HG02763 (cell line): ENCODE results near the gene SCARB1.
A peak's percentile ranks its signal among the peaks of the same experiment; 100 is the strongest.

Experiments
- ATAC-seq: cut with Tn5 transposase; IDR thresholded peaks from one replicate; pipeline ENCODE4 v1.9.1; 2021; ENCODE audit warnings: mild to moderate bottlenecking, moderate library complexity; ENCODE audit not compliant: unreplicated experiment

The SCARB1 gene

GRCh38 chr12:124865728-124866127 lies 2.1 kb upstream of the SCARB1 start:
- ATAC-seq: no peak

DNA sequence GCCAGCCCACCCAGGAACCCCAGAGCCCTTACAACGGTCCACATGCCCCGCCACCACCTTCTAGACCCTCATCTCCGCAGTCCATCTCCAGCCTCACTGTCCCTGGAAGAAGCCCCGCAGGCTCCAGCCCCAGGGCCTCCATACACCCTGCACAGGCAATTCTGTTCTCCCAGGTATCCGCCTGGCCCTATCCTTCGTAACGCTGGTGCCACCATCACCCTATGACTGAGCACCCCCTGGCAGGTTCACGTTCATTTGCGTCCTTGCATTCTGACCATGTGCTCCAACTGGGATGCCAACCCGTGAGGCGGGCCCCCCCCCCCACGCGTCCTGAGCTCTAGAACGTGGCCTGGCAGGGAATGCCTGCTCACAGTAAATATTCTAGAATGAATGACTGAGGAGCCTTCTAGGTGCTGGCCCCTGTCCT lies 675 bp upstream of the SCARB1 start:
- no peak for ATAC-seq

DNA sequence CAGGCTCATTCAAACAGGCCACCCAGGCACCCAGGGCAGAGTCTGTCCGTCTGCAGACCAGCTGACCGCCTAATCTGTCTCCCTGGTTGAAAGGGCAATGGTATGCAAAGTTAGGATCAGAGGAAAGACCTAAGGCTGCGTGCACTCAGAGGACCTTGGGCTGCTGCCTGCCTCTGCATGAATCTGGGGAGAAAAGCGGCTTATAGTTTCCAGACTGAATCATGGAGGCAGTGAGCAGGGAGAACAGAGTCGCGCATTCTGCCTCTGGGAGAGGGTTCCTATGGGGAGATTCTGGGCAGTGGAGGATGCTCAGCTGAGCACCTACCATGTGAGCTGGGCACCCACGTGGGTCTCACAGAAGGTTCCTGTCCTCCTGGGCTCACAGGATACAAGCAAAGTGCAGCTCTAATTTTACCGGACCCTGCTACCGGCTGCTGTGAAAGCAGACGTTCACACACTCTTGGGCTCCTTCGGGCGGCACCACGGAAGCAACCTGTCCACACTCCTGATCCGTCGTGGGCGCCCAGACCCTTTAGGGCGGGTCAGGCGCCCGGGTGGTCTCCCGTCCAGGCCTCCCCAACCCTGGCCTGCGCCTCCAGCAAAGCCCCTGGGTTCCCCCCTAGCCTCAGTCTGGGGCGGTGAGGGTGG lies 772 bp downstream of the SCARB1 start:
- peak; percentile 27 for ATAC-seq

DNA sequence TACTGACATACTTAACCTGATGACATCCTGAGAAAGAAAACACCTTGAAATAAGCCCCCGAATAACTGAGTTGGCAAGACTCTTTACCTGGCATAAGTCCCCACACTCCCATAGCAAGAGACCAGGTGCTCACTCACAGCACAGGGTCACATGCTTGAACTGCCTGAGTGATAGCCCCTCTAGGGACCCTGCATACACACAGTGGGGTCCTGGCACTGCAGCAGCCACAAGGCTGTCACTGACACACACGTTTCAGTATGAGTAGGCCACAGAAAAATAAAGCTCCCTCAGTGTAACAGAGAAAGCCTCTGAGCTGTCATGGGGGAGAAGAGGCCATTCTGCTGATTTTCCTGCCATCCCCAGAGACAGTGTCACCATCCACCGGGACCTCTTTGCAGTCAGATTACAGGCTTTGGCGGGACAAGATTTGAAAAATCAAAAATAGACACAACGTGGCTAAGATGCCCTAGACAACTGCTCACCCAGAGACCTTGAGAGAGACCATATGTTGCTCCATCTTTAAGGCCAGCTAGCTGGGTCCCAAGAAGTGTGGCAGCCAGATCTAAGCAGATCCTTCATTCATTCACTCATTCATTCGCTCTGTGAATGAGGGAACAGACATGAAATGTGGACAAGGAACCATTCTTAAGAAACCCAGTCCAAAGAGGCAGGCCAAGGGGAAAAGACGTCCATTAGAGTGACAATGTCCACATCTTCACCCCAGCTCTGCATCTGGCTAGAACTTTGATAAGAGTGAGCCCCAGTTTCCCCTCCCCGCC lies 1.6 kb downstream of the SCARB1 start:
- no peak for ATAC-seq

DNA sequence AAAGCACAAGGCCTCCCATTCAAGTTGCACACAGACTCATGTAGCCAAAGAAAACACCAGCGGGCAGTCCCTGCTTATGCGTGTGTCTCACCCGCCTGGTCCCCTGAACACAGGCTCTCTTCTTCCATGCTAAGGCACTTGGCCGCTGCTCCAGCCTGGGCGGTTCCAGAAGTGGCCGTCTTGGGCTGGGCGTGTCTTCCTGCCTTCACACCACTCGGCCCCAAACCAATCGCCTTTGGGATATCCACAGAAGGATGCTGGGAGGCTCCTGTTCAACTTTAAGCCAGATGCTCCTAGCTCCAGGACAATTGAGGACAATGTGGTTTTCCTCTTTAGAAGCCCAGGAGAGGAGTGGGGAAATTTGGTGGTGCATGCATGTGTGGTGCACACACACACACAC lies 2.2 kb downstream of the SCARB1 start:
- ATAC-seq: no peak

DNA sequence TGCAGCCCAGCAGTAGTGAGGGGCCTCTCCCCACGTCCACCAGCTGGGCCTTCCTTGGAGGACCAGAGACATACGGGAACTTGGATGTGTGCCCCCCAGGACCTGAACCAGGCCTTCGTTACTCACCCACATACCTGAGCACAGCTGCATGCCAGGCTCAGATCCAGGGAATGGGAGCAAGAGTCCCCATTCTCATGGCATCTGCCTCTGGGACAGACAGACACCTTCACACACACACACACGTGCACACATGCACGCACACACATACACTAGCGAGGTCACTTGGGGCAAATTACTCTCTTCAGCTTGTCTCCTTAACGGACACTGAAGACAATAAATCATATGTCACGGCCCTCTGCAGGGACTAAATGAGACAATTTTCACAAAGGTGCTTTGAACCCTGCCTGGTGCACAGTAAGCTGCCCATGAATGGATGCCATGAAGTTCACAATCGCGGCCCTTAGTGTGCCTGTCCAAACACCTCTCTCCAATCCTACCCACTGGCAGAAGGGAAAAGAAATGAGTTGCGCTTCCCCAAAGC lies 5.7 kb downstream of the SCARB1 start:
- no peak for ATAC-seq

GRCh38 chr12:124856842-124857178 lies 6.9 kb downstream of the SCARB1 start:
- no peak for ATAC-seq

GRCh38 chr12:124856132-124856841 lies 7.4 kb downstream of the SCARB1 start:
- ATAC-seq: no peak

GRCh38 chr12:124855275-124855957 lies 8.2 kb downstream of the SCARB1 start:
- ATAC-seq: no peak

- ATAC-seq: no peak
Measured at GRCh38 chr12:124854637-124855184, 9.0 kb downstream of the SCARB1 start.

- ATAC-seq: no peak
Measured at GRCh38 chr12:124853781-124854636, 9.7 kb downstream of the SCARB1 start.

- ATAC-seq: no peak
Measured at GRCh38 chr12:124852911-124853427, 10.7 kb downstream of the SCARB1 start.

DNA sequence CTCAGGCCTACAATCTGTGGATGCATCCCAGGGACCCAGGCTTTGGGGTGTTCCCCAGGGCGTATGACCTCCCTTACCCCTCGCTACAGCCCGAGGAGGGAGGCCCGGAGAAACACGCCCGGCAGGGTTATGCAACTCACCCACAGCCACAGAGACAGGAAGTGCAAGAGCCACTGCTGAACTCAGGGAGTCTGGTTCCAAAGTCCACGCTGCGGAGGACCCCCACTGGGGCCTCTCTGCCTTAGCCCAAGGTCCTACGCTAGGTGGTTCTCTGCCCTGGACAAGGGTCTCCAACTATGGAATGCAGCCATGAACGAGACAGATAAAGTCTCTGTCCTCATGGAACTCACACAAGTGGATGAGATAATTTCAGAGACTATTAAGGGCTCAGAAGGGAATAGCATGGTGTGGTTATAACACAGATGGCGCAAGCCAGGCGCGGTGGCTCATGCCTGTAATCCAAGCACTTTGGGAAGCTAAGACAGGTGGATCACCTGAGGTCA lies 11.3 kb downstream of the SCARB1 start:
- no peak for ATAC-seq

- ATAC-seq: no peak
Measured at GRCh38 chr12:124851342-124851741, 12.3 kb downstream of the SCARB1 start.

DNA sequence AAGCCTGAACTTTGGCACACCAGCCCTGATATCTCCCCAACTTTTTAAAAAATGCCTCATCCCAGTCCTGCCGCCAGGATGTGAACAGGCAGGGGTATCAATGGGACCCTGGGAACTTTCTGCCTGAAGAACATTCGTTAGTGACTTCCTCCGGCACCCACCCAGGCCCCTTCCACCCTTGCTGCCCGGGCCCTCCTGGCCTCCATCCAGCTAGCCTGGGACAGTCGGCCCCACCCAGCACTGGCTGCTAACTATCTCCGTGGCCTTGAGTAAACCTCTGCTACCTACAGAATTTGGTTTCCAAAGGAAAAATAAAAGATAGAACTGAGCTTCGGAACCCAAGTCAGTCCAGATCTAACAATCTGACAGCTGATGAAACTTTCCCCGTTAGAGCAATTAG lies 14.3 kb downstream of the SCARB1 start:
- no peak for ATAC-seq

GRCh38 chr12:124848621-124849380 lies 14.9 kb downstream of the SCARB1 start:
- ATAC-seq: no peak

GRCh38 chr12:124847113-124848074 lies 16.3 kb downstream of the SCARB1 start:
- ATAC-seq: no peak
